Right lung (tissue), 5 donors: ENCODE results near the gene FAF2. TPM values are rescaled to one million over a fixed set of nuclear protein-coding genes. Genes with fewer than 3 reads are reported as not detected.

Experiments
- DNase-seq, 2 donors: peaks; one replicate each; pipeline ENCODE4 v3.0.0-alpha.2; 2013
- polyA plus RNA-seq, 5 donors: library from polyadenylated mRNA; unstranded; fragments of 120-200 nt; gene quantifications; one replicate each; pipeline versions ENCODE4 v1.2.1 to v1.2.3, GENCODE V29; 2013; ENCODE audit warnings: inconsistent platforms in 1 of 5, low replicate concordance in 1 of 5; ENCODE audit not compliant: insufficient read length in 5 of 5, insufficient read depth in 1 of 5

FAF2 gene
- polyA plus RNA-seq, 5 donors: 41.9 to 55.9 (median 51.2) TPM

GRCh38 chr5:176500511-176500910 is 52.3 kb downstream of the FAF2 start:
- DNase-seq: no peak

GRCh38 chr5:176501333-176501732 is 53.1 kb downstream of the FAF2 start:
- no peak for DNase-seq

GRCh38 chr5:176503496-176503895 is 55.3 kb downstream of the FAF2 start:
- DNase-seq: no peak

GRCh38 chr5:176507911-176508310 is 59.7 kb downstream of the FAF2 start:
- DNase-seq: no peak

- no peak for DNase-seq
Measured at GRCh38 chr5:176508603-176509002, 60.4 kb downstream of the FAF2 start.

GRCh38 chr5:176513788-176514187 is 65.6 kb downstream of the FAF2 start:
- DNase-seq: no peak

- DNase-seq: no peak
Measured at GRCh38 chr5:176514244-176514950, 66.2 kb downstream of the FAF2 start.

- no peak for DNase-seq
Measured at GRCh38 chr5:176515396-176515795, 67.2 kb downstream of the FAF2 start.

GRCh38 chr5:176517053-176517661 is 69.0 kb downstream of the FAF2 start:
- no peak for DNase-seq

GRCh38 chr5:176519810-176520720 is 71.9 kb downstream of the FAF2 start:
- no peak for DNase-seq

- DNase-seq: no peak
Measured at GRCh38 chr5:176521286-176521685, 73.1 kb downstream of the FAF2 start.

GRCh38 chr5:176521699-176522263 is 73.6 kb downstream of the FAF2 start:
- no peak for DNase-seq

GRCh38 chr5:176524138-176524537 is 76.0 kb downstream of the FAF2 start:
- DNase-seq: no peak

- no peak for DNase-seq
Measured at GRCh38 chr5:176524987-176525386, 76.8 kb downstream of the FAF2 start.

- DNase-seq: no peak
Measured at GRCh38 chr5:176525677-176526076, 77.5 kb downstream of the FAF2 start.

GRCh38 chr5:176526462-176526861 is 78.3 kb downstream of the FAF2 start:
- DNase-seq: no peak

- no peak for DNase-seq
Measured at GRCh38 chr5:176527246-176528222, 79.3 kb downstream of the FAF2 start.

- DNase-seq: no peak
Measured at GRCh38 chr5:176528301-176528700, 80.1 kb downstream of the FAF2 start.

- no peak for DNase-seq
Measured at GRCh38 chr5:176528761-176529115, 80.6 kb downstream of the FAF2 start.

- DNase-seq: no peak
Measured at GRCh38 chr5:176529116-176529740, 81.0 kb downstream of the FAF2 start.

- DNase-seq: no peak
Measured at GRCh38 chr5:176529741-176530141, 81.6 kb downstream of the FAF2 start.
